ENCODE data around the gene MOXD1. TPM values are rescaled to one million over a fixed set of nuclear protein-coding genes. Genes with fewer than 3 reads are reported as not detected.

The MOXD1 gene
- total RNA-seq, 1 donor from 2014 or later, result 4.5 TPM

DNA sequence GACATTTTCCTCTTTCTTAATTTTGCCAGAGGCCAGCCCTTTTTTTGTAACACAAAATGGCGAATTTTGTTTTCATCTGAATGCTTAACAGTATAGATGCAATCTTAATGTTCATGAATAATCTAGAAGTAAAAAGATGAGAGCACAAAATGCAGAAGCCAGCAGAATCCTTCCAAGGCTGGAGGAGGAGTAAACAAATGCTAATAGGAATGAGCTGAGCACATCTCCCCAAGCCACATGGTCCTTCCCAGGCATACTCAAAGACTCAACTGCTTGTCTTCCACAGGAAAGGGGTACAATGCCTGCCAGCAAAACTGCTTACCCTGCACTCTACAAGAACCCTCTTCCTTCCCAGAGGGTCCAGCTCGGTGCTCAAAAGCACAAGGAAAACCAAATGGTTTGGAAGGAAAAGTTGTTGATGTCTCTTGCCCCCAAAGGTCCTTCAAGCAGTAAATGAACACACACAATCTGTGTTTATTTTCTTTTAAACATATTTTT is 155.1 kb downstream of the MOXD1 start:
- DNase-seq (ENCODE audit: low read depth), result no peak

Other genes starting within 250 kb of the MOXD1 start
- gene STX7, start 111.6 kb upstream of the MOXD1 start, total RNA-seq, result 27.3 and 28.3 TPM in 2 replicates
- gene TAAR9, start 136.8 kb upstream of the MOXD1 start, total RNA-seq, result not detected in 2 replicates
- gene TAAR8, start 151.2 kb upstream of the MOXD1 start, total RNA-seq, result not detected in 2 replicates
- not detected in 2 replicates for gene TAAR6, start 168.8 kb upstream of the MOXD1 start, total RNA-seq
- gene TAAR5, start 188.3 kb upstream of the MOXD1 start, total RNA-seq, result not detected in 2 replicates
- gene TAAR2, start 222.8 kb upstream of the MOXD1 start, total RNA-seq, result not detected in 2 replicates

Measured in myocyte (in vitro differentiated cells).